ENCODE results near the gene ZNF747.

DNA sequence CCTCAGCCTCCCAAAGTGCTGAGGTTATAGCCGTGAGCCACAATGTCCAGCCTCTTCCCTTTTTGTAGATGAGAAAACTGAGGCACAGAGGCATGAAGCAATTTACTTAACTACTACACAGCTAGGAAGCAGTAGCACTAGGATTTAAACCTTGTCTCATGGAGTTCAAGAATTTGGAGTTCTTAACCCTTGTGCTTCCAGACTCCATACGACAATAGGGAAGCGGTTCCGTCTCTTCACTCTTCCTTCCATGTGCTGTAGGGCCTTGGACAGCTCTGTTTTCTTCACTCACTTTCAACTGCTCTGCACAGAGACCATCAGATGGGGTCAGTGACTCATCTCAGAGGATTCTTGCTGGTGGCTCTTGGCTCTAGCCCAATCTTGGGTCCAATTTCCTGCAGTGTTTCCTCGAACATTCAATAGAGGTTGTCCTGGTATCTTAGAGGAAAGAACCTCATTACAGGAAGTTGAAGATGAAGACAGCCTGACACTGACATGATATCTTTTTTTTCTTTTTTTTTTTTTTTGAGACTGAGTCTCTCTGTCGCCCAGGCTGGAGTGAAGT is 42.8 kb downstream of the ZNF747 start:
- no peak for TF ChIP-seq POLR2AphosphoS5 (IDR thresholded peaks at IDR 0.05)
- no peak for TF ChIP-seq POLR2A (IDR thresholded peaks at IDR 0.05)
